Astrocyte (in vitro differentiated cells and primary cell): ENCODE results near the gene TTYH2.

Experiments
- CTCF ChIP-seq: IDR thresholded peaks from 2 replicates; pipeline ENCODE4 v1.5.1; 2011; ENCODE audit warnings: low read depth, mild to moderate bottlenecking, inconsistent platforms, low read length, moderate library complexity; ENCODE audit not compliant: insufficient read depth
- EZH2 ChIP-seq: IDR thresholded peaks from 2 replicates; pipeline ENCODE4 v1.6.1; 2012; ENCODE audit warnings: mild to moderate bottlenecking, low read length, inconsistent platforms; ENCODE audit not compliant: insufficient read depth

GRCh38 chr17:74183411-74183810, 30.0 kb upstream of the TTYH2 start:
- TF ChIP-seq CTCF (no peak), EZH2 (no peak)
